HCT116 (cell line): ENCODE data around the gene CLEC20A. TPM values are rescaled to one million over a fixed set of nuclear protein-coding genes. Genes with fewer than 3 reads are reported as not detected.

Experiments
- ATAC-seq: fragments of 200-7000 bp; cut with Tn5 transposase; 2 replicates; pipeline ENCODE4 v1.9.1; 2020; ENCODE audit warnings: mild to moderate bottlenecking, moderate library complexity
- BruUV-seq: library from RNA; stranded (reverse); fragments of 400-500 nt; replicated peaks from 2 replicates; lab custom pipeline; 2021; lab: Mats Ljungman, UMichigan
- CTCF ChIA-PET: fragments of 300-600 bp; sonication (Branson Sonifier 250); formaldehyde crosslinking; loops from one replicate; lab custom pipeline; 2021; ENCODE audit warnings: antibody characterized with exemption; lab: Charles Lee
- POLR2A ChIA-PET: fragments of 300-600, 350-600 bp; sonication (Branson Sonifier 250); formaldehyde crosslinking; loops from one replicate; lab custom pipeline; 2021; ENCODE audit warnings: antibody characterized with exemption; lab: Charles Lee
- RAD21 ChIA-PET, 2 experiments: fragments of 300-600 bp; sonication (Branson Sonifier 250); formaldehyde crosslinking; loops; one replicate each; lab custom pipeline; 2023; ENCODE audit warnings: low total read pairs in 2 of 2; ENCODE audit not compliant: uncharacterized antibody in 2 of 2, unreplicated experiment in 2 of 2, low non-redundant PET in 1 of 2; lab: Charles Lee
- DNase-seq: peaks from one replicate; pipeline ENCODE4 v3.0.0-alpha.2; 2010; ENCODE audit warnings: low read depth, low spot score
- H2AFZ ChIP-seq: fragments of 200-600 bp; shearing (Covaris generic), sonication (generic); 2 replicates; pipeline ENCODE4 v1.6.1; 2017; ENCODE audit warnings: low read depth, mixed run types, mixed read lengths, antibody characterized with exemption, low read length; ENCODE audit not compliant: poor library complexity, severe bottlenecking
- H3K27ac ChIP-seq: 2 replicates; pipeline ENCODE4 v1.5.1; 2012; ENCODE audit warnings: low read depth, low read length
- H3K27me3 ChIP-seq: fragments of 200-600 bp; sonication (generic); 2 replicates; pipeline ENCODE4 v1.6.1; 2016; ENCODE audit warnings: mixed run types, low read length, mixed read lengths; ENCODE audit not compliant: insufficient read depth
- H3K36me3 ChIP-seq, 2 experiments: fragments of 200-500 bp in 1 of 2; fragments of 200-600 bp in 1 of 2; sonication (Bioruptor generic) in 1 of 2; sonication (generic) in 1 of 2; 2 replicates each; pipeline versions ENCODE4 v1.5.1 to v1.6.1; 2014 to 2016; ENCODE audit warnings: low read length in 2 of 2, inconsistent platforms in 1 of 2, mixed read lengths in 1 of 2, mixed run types in 1 of 2; ENCODE audit not compliant: insufficient read depth in 2 of 2, control insufficient read depth in 1 of 2
- H3K4me1 ChIP-seq, 2 experiments: fragments of 200-600 bp in 1 of 2; sonication (generic) in 1 of 2; 2 replicates each; pipeline versions ENCODE4 v1.5.1 to v1.6.1; 2012 to 2017; ENCODE audit warnings: low read length in 2 of 2, inconsistent platforms in 1 of 2, mild to moderate bottlenecking in 1 of 2, mixed read lengths in 1 of 2, mixed run types in 1 of 2, moderate library complexity in 1 of 2; ENCODE audit not compliant: insufficient read depth in 2 of 2, control insufficient read depth in 1 of 2
- H3K4me2 ChIP-seq: fragments of 200-600 bp; sonication (generic); 2 replicates; pipeline ENCODE4 v1.6.1; 2017; ENCODE audit warnings: mixed run types, low read length, mixed read lengths
- H3K4me3 ChIP-seq, 2 experiments: fragments of 200-600 bp in 1 of 2; sonication (generic) in 1 of 2; replicated peaks in 1 of 2; 2 replicates each; pipeline ENCODE4 v1.5.1; 2011 to 2016; ENCODE audit warnings: low read length in 2 of 2, control low read depth in 1 of 2, low read depth in 1 of 2, mild to moderate bottlenecking in 1 of 2, mixed read lengths in 1 of 2, mixed run types in 1 of 2
- H3K79me2 ChIP-seq: fragments of 200-600 bp; sonication (generic); 2 replicates; pipeline ENCODE4 v1.6.1; 2017; ENCODE audit warnings: mild to moderate bottlenecking, mixed run types, low read length, moderate library complexity, mixed read lengths; ENCODE audit not compliant: insufficient read depth
- H3K9ac ChIP-seq: fragments of 200-600 bp; sonication (generic); 2 replicates; pipeline ENCODE4 v1.6.1; 2016; ENCODE audit warnings: low read length, mixed read lengths
- H3K9me2 ChIP-seq: fragments of 200-600 bp; sonication (generic), shearing (Covaris generic); 2 replicates; pipeline ENCODE4 v1.6.1; 2017; ENCODE audit warnings: mixed run types, mild to moderate bottlenecking, moderate library complexity; ENCODE audit not compliant: insufficient read depth
- H3K9me3 ChIP-seq, 2 experiments: fragments of 200-500 bp in 1 of 2; fragments of 200-600 bp in 1 of 2; sonication (Bioruptor generic) in 1 of 2; sonication (generic) in 1 of 2; 2 replicates each; pipeline ENCODE4 v1.6.1; 2014 to 2017; ENCODE audit warnings: low read length in 2 of 2, mixed read lengths in 2 of 2, inconsistent platforms in 1 of 2, low read depth in 1 of 2, mild to moderate bottlenecking in 1 of 2, mixed run types in 1 of 2, moderate library complexity in 1 of 2; ENCODE audit not compliant: control insufficient read depth in 1 of 2, insufficient read depth in 1 of 2
- H4K20me1 ChIP-seq: fragments of 200-600 bp; sonication (generic), shearing (Covaris generic); 2 replicates; pipeline ENCODE4 v1.6.1; 2017; ENCODE audit warnings: mixed run types, mild to moderate bottlenecking, moderate library complexity; ENCODE audit not compliant: insufficient read depth
- CBX3 ChIP-seq: IDR thresholded peaks from 2 replicates; pipeline ENCODE4 v1.6.1; 2012; ENCODE audit warnings: low read depth
- EGR1 ChIP-seq: IDR thresholded peaks from 2 replicates; pipeline ENCODE4 v1.6.1; 2012; ENCODE audit warnings: low read depth
- ELF1 ChIP-seq: IDR thresholded peaks from 2 replicates; pipeline ENCODE4 v1.6.1; 2012; ENCODE audit warnings: low read depth, borderline replicate concordance
- EZH2 ChIP-seq: fragments of 200-600 bp; sonication (generic); IDR thresholded peaks from 2 replicates; pipeline ENCODE4 v1.6.1; 2017; ENCODE audit warnings: antibody characterized with exemption, mixed run types
- POLR2AphosphoS5 ChIP-seq: IDR thresholded peaks from 2 replicates; pipeline ENCODE4 v1.6.1; 2011; ENCODE audit warnings: mild to moderate bottlenecking, low read depth, low read length, moderate library complexity
- SIN3A ChIP-seq: IDR thresholded peaks from 2 replicates; pipeline ENCODE4 v1.6.1; 2012; ENCODE audit warnings: low read depth
- TCF7L2 ChIP-seq: IDR thresholded peaks from 2 replicates; pipeline ENCODE4 v1.7.0; 2011; ENCODE audit warnings: borderline replicate concordance, inconsistent platforms; ENCODE audit not compliant: insufficient read depth, insufficient read length; ENCODE audit errors: extremely low read depth
- YY1 ChIP-seq: IDR thresholded peaks from 2 replicates; pipeline ENCODE4 v1.6.1; 2011; ENCODE audit warnings: low read length, low read depth, moderate library complexity, mild to moderate bottlenecking; ENCODE audit not compliant: insufficient replicate concordance; ENCODE audit errors: extremely low read depth
- ZFX ChIP-seq: fragments of 450-650 bp; IDR thresholded peaks from 2 replicates; pipeline ENCODE4 v1.6.1; 2017
- intact Hi-C: fragments of 100-400 bp; cut with micrococcal nuclease; formaldehyde crosslinking; loops from 2 replicates; pipeline ENCODE4 v1.10.0; 2022
- total RNA-seq: library from RNA; stranded (reverse); gene quantifications from one replicate; pipeline ENCODE4 v1.2.1, GENCODE V29; 2021; ENCODE audit not compliant: unreplicated experiment
- TF ChIP-seq, protein P1 (sequence below), 3 experiments: fragments of 200-600 bp in 1 of 3; sonication (generic) in 1 of 3; IDR thresholded peaks in 2 of 3; conservative IDR thresholded peaks in 1 of 3; 2 replicates each; pipeline ENCODE4 v1.5.1; 2012 to 2017; ENCODE audit warnings: low read depth in 2 of 3, low read length in 2 of 3, antibody characterized with exemption in 1 of 3, borderline replicate concordance in 1 of 3, control low read depth in 1 of 3, mild to moderate bottlenecking in 1 of 3, mixed read lengths in 1 of 3, mixed run types in 1 of 3, moderate library complexity in 1 of 3; ENCODE audit not compliant: insufficient read depth in 1 of 3
- TF ChIP-seq, protein P2 (sequence below): IDR thresholded peaks from 2 replicates; pipeline ENCODE4 v1.6.1; 2012
- TF ChIP-seq, protein P3 (sequence below): IDR thresholded peaks from 2 replicates; pipeline ENCODE4 v1.6.1; 2011; ENCODE audit warnings: mild to moderate bottlenecking, low read length, moderate library complexity; ENCODE audit not compliant: insufficient replicate concordance; ENCODE audit errors: extremely low read depth
- TF ChIP-seq, protein P4 (sequence below): IDR thresholded peaks from 2 replicates; pipeline ENCODE4 v1.6.1; 2012

The CLEC20A gene
- total RNA-seq, 1 experiment from 2014 or later = not detected

DNA sequence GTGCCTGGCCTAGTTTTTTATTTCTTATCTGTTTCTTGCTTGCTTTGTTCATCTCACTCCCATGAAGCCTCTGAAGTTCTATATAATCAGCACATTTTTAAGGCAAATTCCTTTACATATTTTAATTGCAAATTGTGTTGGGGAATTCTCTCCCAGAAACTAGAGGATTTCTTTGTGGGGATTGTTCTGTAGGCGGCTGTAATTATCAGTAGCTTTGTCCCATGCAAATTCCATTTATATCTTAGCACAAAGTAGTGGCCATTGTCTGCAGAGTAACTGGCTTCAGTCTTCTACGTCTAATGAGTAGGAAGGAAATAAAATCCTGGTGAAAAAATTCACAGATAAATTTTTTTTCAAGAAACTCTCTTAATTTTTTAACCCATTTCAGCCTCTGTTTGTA, 35.7 kb downstream of the CLEC20A start:
- H3K9me2 ChIP-seq = no peaks in the 10 kb centered on the region
- no peak overlapping the region for H3K27ac ChIP-seq
- TF ChIP-seq YY1 (no peak), EZH2 (no peak), POLR2AphosphoS5 (no peak), CBX3 (no peak), ZFX (no peak), EGR1 (no peak), SIN3A (no peak), TCF7L2 (no peak), ELF1 (no peak)
- TF ChIP-seq, protein P1, sequence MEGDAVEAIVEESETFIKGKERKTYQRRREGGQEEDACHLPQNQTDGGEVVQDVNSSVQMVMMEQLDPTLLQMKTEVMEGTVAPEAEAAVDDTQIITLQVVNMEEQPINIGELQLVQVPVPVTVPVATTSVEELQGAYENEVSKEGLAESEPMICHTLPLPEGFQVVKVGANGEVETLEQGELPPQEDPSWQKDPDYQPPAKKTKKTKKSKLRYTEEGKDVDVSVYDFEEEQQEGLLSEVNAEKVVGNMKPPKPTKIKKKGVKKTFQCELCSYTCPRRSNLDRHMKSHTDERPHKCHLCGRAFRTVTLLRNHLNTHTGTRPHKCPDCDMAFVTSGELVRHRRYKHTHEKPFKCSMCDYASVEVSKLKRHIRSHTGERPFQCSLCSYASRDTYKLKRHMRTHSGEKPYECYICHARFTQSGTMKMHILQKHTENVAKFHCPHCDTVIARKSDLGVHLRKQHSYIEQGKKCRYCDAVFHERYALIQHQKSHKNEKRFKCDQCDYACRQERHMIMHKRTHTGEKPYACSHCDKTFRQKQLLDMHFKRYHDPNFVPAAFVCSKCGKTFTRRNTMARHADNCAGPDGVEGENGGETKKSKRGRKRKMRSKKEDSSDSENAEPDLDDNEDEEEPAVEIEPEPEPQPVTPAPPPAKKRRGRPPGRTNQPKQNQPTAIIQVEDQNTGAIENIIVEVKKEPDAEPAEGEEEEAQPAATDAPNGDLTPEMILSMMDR (IDR thresholded peaks at IDR 0.05 in 2 of 3, conservative IDR thresholded peaks at IDR 0.05 in 1 of 3; ENCODE audit: borderline replicate concordance in 1 of 3, insufficient read depth in 1 of 3, low read depth in 2 of 3, low read length in 2 of 3) = no peak
- TF ChIP-seq, protein P2, sequence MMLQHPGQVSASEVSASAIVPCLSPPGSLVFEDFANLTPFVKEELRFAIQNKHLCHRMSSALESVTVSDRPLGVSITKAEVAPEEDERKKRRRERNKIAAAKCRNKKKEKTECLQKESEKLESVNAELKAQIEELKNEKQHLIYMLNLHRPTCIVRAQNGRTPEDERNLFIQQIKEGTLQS = no peak
- TF ChIP-seq, protein P3, sequence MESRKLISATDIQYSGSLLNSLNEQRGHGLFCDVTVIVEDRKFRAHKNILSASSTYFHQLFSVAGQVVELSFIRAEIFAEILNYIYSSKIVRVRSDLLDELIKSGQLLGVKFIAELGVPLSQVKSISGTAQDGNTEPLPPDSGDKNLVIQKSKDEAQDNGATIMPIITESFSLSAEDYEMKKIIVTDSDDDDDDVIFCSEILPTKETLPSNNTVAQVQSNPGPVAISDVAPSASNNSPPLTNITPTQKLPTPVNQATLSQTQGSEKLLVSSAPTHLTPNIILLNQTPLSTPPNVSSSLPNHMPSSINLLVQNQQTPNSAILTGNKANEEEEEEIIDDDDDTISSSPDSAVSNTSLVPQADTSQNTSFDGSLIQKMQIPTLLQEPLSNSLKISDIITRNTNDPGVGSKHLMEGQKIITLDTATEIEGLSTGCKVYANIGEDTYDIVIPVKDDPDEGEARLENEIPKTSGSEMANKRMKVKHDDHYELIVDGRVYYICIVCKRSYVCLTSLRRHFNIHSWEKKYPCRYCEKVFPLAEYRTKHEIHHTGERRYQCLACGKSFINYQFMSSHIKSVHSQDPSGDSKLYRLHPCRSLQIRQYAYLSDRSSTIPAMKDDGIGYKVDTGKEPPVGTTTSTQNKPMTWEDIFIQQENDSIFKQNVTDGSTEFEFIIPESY = no peak
- TF ChIP-seq, protein P4, sequence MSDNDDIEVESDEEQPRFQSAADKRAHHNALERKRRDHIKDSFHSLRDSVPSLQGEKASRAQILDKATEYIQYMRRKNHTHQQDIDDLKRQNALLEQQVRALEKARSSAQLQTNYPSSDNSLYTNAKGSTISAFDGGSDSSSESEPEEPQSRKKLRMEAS = no peak
- H3K79me2 ChIP-seq = no peaks in the 10 kb centered on the region
- CTCF ChIA-PET = no interaction called here
- no peaks in the 10 kb centered on the region for H4K20me1 ChIP-seq
- ATAC-seq = no peak
- H3K36me3 ChIP-seq = no peaks in the 10 kb centered on the region
- RAD21 ChIA-PET = no interaction called here
- BruUV-seq = no TSS peak
- POLR2A ChIA-PET = no interaction called here
- H3K27me3 ChIP-seq = no peaks in the 10 kb centered on the region
- intact Hi-C loops = no loop called here
- H3K9me3 ChIP-seq = no peaks in the 10 kb centered on the region
- no peak overlapping the region for H3K4me3 ChIP-seq
- no peaks in the 10 kb centered on the region for H3K4me1 ChIP-seq
- no peak overlapping the region for H3K4me2 ChIP-seq
- no peak overlapping the region for H2AFZ ChIP-seq
- no peak for DNase-seq
- H3K9ac ChIP-seq = no peak overlapping the region
